Osteoblast (primary cell): Measurements from ENCODE around the gene GNMT. TPM values are rescaled to one million over a fixed set of nuclear protein-coding genes. Genes with fewer than 3 reads are reported as not detected.
"Not testable (repeated sequence)": the region's sequence is repeated elsewhere in the genome, so short reads cannot be mapped to it uniquely, and the experiment has no call there.

Source experiments
- DNase-seq: peaks from one replicate; pipeline ENCODE4 v3.0.0; 2011; ENCODE audit warnings: low spot score, mixed read lengths; ENCODE audit not compliant: insufficient read length; ENCODE audit errors: missing footprints
- H2AFZ ChIP-seq: 2 replicates; pipeline ENCODE4 v1.6.0; 2011; ENCODE audit warnings: mild to moderate bottlenecking, low read length
- H3K27ac ChIP-seq: 2 replicates; pipeline ENCODE4 v1.5.1; 2011; ENCODE audit warnings: mild to moderate bottlenecking, low read depth, low read length, moderate library complexity
- H3K27me3 ChIP-seq: 2 replicates; pipeline ENCODE4 v1.6.0; 2012; ENCODE audit warnings: mild to moderate bottlenecking, control low read depth, inconsistent platforms, low read length, moderate library complexity; ENCODE audit not compliant: insufficient read depth
- H3K36me3 ChIP-seq: 2 replicates; pipeline ENCODE4 v1.5.1; 2011; ENCODE audit warnings: mild to moderate bottlenecking, low read length, control low read depth, moderate library complexity; ENCODE audit not compliant: insufficient read depth
- H3K4me1 ChIP-seq: 2 replicates; pipeline ENCODE4 v1.5.1; 2011; ENCODE audit warnings: mild to moderate bottlenecking, low read length, control low read depth, moderate library complexity; ENCODE audit not compliant: insufficient read depth
- H3K4me2 ChIP-seq: 2 replicates; pipeline ENCODE4 v1.6.0; 2011; ENCODE audit warnings: mild to moderate bottlenecking, low read length; ENCODE audit not compliant: insufficient read depth
- H3K4me3 ChIP-seq: fragments of 200-600 bp; sonication (generic); 3 replicates; pipeline ENCODE4 v1.5.1; 2012; ENCODE audit warnings: mild to moderate bottlenecking, low read length, inconsistent platforms; ENCODE audit not compliant: insufficient read depth
- H3K79me2 ChIP-seq: 2 replicates; pipeline ENCODE4 v1.6.0; 2012; ENCODE audit warnings: mild to moderate bottlenecking, low read length, control low read depth, inconsistent platforms; ENCODE audit not compliant: insufficient read depth
- H3K9me3 ChIP-seq: 2 replicates; pipeline ENCODE4 v1.5.1; 2011; ENCODE audit warnings: low read depth, low read length, control low read depth
- H4K20me1 ChIP-seq: 2 replicates; pipeline ENCODE4 v1.6.0; 2012; ENCODE audit warnings: mild to moderate bottlenecking, low read length, control low read depth; ENCODE audit not compliant: insufficient read depth
- total RNA-seq: library from RNA; depleted of rRNA; stranded (reverse); fragments of >200 nt; gene quantifications from 2 replicates; pipeline ENCODE4 v1.2.3, GENCODE V29; 2012
- TF ChIP-seq, protein P1 (sequence below): IDR thresholded peaks from 2 replicates; pipeline ENCODE4 v1.5.1; 2011; ENCODE audit warnings: mild to moderate bottlenecking, low read depth, low read length, moderate library complexity; ENCODE audit errors: extremely low read depth

GNMT gene
- total RNA-seq, 1 donor = 0.72 TPM

- H2AFZ ChIP-seq = no peak overlapping the region
- no peaks in the 10 kb centered on the region for H3K9me3 ChIP-seq
- H3K4me1 ChIP-seq = peaks cover 37% of the 10 kb centered on the region
- peaks cover 46% of the 10 kb centered on the region for H3K79me2 ChIP-seq
- TF ChIP-seq, protein P1, sequence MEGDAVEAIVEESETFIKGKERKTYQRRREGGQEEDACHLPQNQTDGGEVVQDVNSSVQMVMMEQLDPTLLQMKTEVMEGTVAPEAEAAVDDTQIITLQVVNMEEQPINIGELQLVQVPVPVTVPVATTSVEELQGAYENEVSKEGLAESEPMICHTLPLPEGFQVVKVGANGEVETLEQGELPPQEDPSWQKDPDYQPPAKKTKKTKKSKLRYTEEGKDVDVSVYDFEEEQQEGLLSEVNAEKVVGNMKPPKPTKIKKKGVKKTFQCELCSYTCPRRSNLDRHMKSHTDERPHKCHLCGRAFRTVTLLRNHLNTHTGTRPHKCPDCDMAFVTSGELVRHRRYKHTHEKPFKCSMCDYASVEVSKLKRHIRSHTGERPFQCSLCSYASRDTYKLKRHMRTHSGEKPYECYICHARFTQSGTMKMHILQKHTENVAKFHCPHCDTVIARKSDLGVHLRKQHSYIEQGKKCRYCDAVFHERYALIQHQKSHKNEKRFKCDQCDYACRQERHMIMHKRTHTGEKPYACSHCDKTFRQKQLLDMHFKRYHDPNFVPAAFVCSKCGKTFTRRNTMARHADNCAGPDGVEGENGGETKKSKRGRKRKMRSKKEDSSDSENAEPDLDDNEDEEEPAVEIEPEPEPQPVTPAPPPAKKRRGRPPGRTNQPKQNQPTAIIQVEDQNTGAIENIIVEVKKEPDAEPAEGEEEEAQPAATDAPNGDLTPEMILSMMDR = no peak
- H3K4me2 ChIP-seq = no peak overlapping the region
- H4K20me1 ChIP-seq = peaks cover 22% of the 10 kb centered on the region
- H3K27ac ChIP-seq = no peak overlapping the region
- H3K27me3 ChIP-seq = no peaks in the 10 kb centered on the region
- peak; percentile 89 for DNase-seq
- no peak overlapping the region for H3K4me3 ChIP-seq
- H3K36me3 ChIP-seq = peaks cover 20% of the 10 kb centered on the region
Observed at GRCh38 chr6:42988486-42989020, 28.0 kb downstream of the GNMT start.

GRCh38 chr6:42989923-42990322 lies 29.4 kb downstream of the GNMT start:
- Histone ChIP-seq H3K9me3 (no peaks in the 10 kb centered on the region), H3K27ac (no peak overlapping the region), H3K36me3 (peaks cover 20% of the 10 kb centered on the region), H3K4me2 (no peak overlapping the region), H3K4me1 (peaks cover 33% of the 10 kb centered on the region), H2AFZ (no peak overlapping the region), H3K4me3 (no peak overlapping the region), H3K79me2 (peaks cover 43% of the 10 kb centered on the region), H4K20me1 (peaks cover 22% of the 10 kb centered on the region), H3K27me3 (no peaks in the 10 kb centered on the region)
- peak; percentile 34 for DNase-seq
- TF ChIP-seq, protein P1 = no peak

DNA sequence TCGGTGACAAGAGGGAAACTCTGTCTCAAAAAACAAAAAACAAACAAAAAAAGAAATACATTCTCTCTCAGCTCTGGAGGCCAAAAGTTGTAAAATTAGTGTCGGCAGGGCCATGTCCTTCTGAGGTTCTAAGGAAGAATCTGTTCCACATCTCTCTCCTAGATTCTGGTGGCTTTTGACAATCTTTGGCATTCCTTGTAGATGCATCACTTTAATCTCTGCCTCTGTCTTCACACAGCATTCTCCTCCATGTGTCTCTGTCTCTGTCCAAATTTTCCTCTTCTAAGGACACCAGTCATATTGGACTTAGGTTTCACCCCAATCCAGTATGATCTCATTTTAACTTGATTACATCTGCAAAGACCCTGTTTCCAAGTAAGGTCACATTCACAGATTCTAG lies 32.9 kb downstream of the GNMT start:
- Histone ChIP-seq H2AFZ (no peak overlapping the region), H3K4me1 (peaks cover 10% of the 10 kb centered on the region), H3K36me3 (peaks cover 20% of the 10 kb centered on the region), H4K20me1 (peaks cover 6% of the 10 kb centered on the region), H3K4me3 (no peak overlapping the region), H3K4me2 (no peak overlapping the region), H3K79me2 (peaks cover 18% of the 10 kb centered on the region), H3K9me3 (no peaks in the 10 kb centered on the region), H3K27ac (no peak overlapping the region), H3K27me3 (no peaks in the 10 kb centered on the region)
- TF ChIP-seq, protein P1 = no peak
- DNase-seq = no peak

DNA sequence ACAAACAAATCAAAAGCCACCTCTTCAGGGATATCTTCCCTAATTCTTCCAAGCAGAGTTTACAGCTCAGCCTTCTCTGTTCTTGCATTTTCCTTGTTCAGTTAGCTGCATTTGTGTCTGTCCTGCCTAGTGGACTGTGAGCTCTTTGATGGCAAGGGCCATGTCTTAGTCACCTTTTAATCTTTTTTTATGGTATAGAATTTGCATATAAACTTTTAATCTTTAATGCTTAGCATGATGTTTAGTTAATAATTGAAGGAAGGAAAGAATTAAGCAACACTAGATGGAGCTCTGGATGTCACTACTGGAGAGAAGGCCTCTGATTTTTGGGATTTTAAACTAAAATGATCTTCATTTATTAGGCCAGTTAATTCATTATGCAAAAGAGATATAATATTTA lies 36.0 kb downstream of the GNMT start:
- TF ChIP-seq, protein P1 = no peak
- no peak overlapping the region for H3K27ac ChIP-seq
- peaks cover 2% of the 10 kb centered on the region for H3K36me3 ChIP-seq
- H3K9me3 ChIP-seq = no peaks in the 10 kb centered on the region
- no peak overlapping the region for H2AFZ ChIP-seq
- peaks cover 3% of the 10 kb centered on the region for H3K4me1 ChIP-seq
- H3K4me2 ChIP-seq = no peak overlapping the region
- H4K20me1 ChIP-seq = peaks cover 5% of the 10 kb centered on the region
- H3K4me3 ChIP-seq = no peak overlapping the region
- DNase-seq = no peak
- H3K27me3 ChIP-seq = no peaks in the 10 kb centered on the region
- peaks cover 14% of the 10 kb centered on the region for H3K79me2 ChIP-seq

DNA sequence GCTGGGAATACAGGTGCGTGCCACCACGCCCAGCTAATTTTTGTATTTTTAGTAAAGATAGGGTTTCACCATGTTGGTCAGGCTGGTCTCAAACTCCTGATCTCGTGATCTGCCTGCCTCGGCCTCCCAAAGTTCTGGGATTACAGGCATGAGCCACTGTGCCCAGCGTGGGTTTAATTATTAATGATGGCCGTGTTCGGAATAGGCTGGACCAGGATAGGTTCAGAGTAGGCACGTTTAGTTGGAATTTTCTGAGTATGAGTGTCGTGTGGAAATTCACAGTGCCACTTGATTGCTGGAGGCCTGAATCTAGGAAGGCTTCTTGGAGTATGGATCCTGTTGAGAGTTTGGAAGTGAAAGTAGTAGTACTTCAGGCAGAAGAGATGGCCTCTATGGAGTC lies 37.7 kb downstream of the GNMT start:
- not testable (repeated sequence) for H3K9me3 ChIP-seq, DNase-seq, H3K36me3 ChIP-seq, H3K4me1 ChIP-seq, H3K4me2 ChIP-seq, H3K27ac ChIP-seq, H3K27me3 ChIP-seq, H4K20me1 ChIP-seq, H2AFZ ChIP-seq, H3K4me3 ChIP-seq
- H3K79me2 ChIP-seq = peaks cover 10% of the 10 kb centered on the region
